Panc1 (cell line): Measurements from ENCODE around the gene BBS7. TPM values are rescaled to one million over a fixed set of nuclear protein-coding genes. Genes with fewer than 3 reads are reported as not detected.

Experiments used
- ATAC-seq: fragments of 200-7000 bp; cut with Tn5 transposase; 2 replicates; pipeline ENCODE4 v1.9.1; 2020; ENCODE audit warnings: mild to moderate bottlenecking, moderate library complexity
- BruUV-seq: library from RNA; stranded (reverse); fragments of 400-500 nt; replicated peaks from 2 replicates; lab custom pipeline; 2021; lab: Mats Ljungman, UMichigan
- CTCF ChIA-PET: fragments of 300-600 bp; sonication (Branson Sonifier 250); formaldehyde crosslinking; loops from one replicate; lab custom pipeline; 2022; ENCODE audit warnings: antibody characterized with exemption; lab: Charles Lee
- POLR2A ChIA-PET: fragments of 300-600 bp; sonication (Branson Sonifier 250); formaldehyde crosslinking; loops from one replicate; lab custom pipeline; 2022; ENCODE audit warnings: antibody characterized with exemption; lab: Charles Lee
- DNase-seq: peaks from one replicate; pipeline ENCODE4 v3.0.0-alpha.2; 2010; ENCODE audit warnings: low read depth, low spot score
- H3K27ac ChIP-seq: 2 replicates; pipeline ENCODE4 v1.5.1; 2011; ENCODE audit warnings: mild to moderate bottlenecking, low read length, inconsistent platforms
- H3K27me3 ChIP-seq: fragments of 200-500 bp; sonication (Bioruptor generic); 2 replicates; pipeline ENCODE4 v1.6.0; 2014; ENCODE audit warnings: low read length, inconsistent platforms; ENCODE audit not compliant: control insufficient read depth, insufficient read depth
- H3K36me3 ChIP-seq: fragments of 200-500 bp; sonication (Bioruptor generic); 2 replicates; pipeline ENCODE4 v1.5.1; 2014; ENCODE audit warnings: inconsistent platforms, mild to moderate bottlenecking, low read length, moderate library complexity; ENCODE audit not compliant: control insufficient read depth, insufficient read depth
- H3K4me1 ChIP-seq: 2 replicates; pipeline ENCODE4 v1.5.1; 2011; ENCODE audit warnings: inconsistent platforms, mild to moderate bottlenecking, low read length, moderate library complexity; ENCODE audit not compliant: control insufficient read depth, insufficient read depth
- H3K4me3 ChIP-seq, 2 experiments: 2 replicates each; pipeline ENCODE4 v1.5.1; 2011 to 2012; ENCODE audit warnings: low read depth in 2 of 2, low read length in 2 of 2, mild to moderate bottlenecking in 2 of 2, inconsistent platforms in 1 of 2, moderate library complexity in 1 of 2
- H3K9me3 ChIP-seq: fragments of 200-500 bp; sonication (Bioruptor generic); 2 replicates; pipeline ENCODE4 v1.5.1; 2014; ENCODE audit warnings: low read depth, mild to moderate bottlenecking, inconsistent platforms, low read length, moderate library complexity; ENCODE audit not compliant: control insufficient read depth, insufficient read depth
- POLR2AphosphoS5 ChIP-seq: IDR thresholded peaks from 2 replicates; pipeline ENCODE4 v1.6.1; 2012; ENCODE audit warnings: mild to moderate bottlenecking, low read depth, low read length, moderate library complexity
- REST ChIP-seq, 2 experiments: IDR thresholded peaks; 2 replicates each; pipeline ENCODE4 v1.6.1; 2011 to 2012; ENCODE audit warnings: low read depth in 2 of 2, control low read depth in 1 of 2, low read length in 1 of 2, mild to moderate bottlenecking in 1 of 2, moderate library complexity in 1 of 2; ENCODE audit not compliant: insufficient read depth in 1 of 2
- SIN3A ChIP-seq: IDR thresholded peaks from 2 replicates; pipeline ENCODE4 v1.6.1; 2012; ENCODE audit warnings: low read depth, mild to moderate bottlenecking, low read length, moderate library complexity, borderline replicate concordance; ENCODE audit not compliant: insufficient read depth
- TCF7L2 ChIP-seq: IDR thresholded peaks from 2 replicates; pipeline ENCODE4 v1.6.1; 2011; ENCODE audit warnings: mild to moderate bottlenecking, low read depth, low read length, inconsistent platforms
- in situ Hi-C: cut with HindIII; loops from 2 replicates; pipeline ENCODE4 v1.10.0; 2016; ENCODE audit warnings: low sequenced_read_pairs, low pct_unique_long_range_greater_than_20kb
- intact Hi-C: fragments of 100-400 bp; cut with micrococcal nuclease; formaldehyde crosslinking; loops from one replicate; pipeline ENCODE4 v1.10.0; 2022; ENCODE audit not compliant: unreplicated experiment
- total RNA-seq: library from RNA; stranded (reverse); gene quantifications from one replicate; pipeline ENCODE4 v1.2.1, GENCODE V29; 2021; ENCODE audit not compliant: unreplicated experiment
- TF ChIP-seq, protein P1 (sequence below): fragments of 450-650 bp; IDR thresholded peaks from 2 replicates; pipeline ENCODE4 v1.5.1; 2017; ENCODE audit warnings: mild to moderate bottlenecking

The BBS7 gene
- total RNA-seq, 1 experiment from 2014 or later: 9.1 TPM

DNA sequence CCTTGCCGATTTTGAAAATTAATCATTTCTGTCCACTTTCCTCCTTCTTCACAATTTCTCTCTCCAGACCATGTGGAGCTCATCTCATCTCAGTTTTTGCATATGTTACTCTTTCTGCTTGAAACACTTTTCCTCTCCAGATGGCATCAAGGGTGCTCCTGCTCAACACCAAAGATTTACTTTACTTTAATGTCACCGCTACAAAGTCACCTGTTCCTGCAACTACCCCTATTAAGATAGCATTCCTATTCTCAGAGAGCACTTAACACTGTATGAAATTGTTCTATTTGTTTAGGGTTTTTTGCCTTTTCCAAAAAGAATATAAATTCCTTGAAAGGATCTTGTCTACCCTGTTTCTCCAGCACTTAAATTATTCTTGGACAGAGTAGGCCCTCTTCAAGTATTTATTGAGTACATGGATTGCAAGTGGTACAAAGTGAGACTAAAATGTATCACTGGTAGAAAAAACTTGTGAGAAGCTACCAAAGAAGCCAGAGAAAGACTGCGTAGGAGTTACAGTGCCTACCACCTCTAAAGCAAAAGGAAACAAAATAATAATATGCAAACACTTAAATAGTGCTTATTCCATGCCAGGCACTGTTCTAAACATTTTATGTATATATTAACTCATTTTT lies 70.3 kb downstream of the BBS7 start:
- ATAC-seq (no peak), DNase-seq (no peak)
- Histone ChIP-seq H3K27me3 (no peaks in the 10 kb centered on the region), H3K4me3 (peak overlapping the region in 1 of 2 experiments; percentile 71; a peak in 1 of 4 replicates), H3K36me3 (peaks cover 12% of the 10 kb centered on the region), H3K9me3 (no peaks in the 10 kb centered on the region), H3K27ac (peak overlapping the region; percentile 98), H3K4me1 (no peaks in the 10 kb centered on the region; the same call in 1 of the 2 replicates)
- in situ Hi-C loops: no loop called here
- TF ChIP-seq POLR2AphosphoS5 (no peak), SIN3A (no peak), REST (IDR thresholded peaks at IDR 0.05; ENCODE audit: insufficient read depth in 1 of 2, low read depth in 2 of 2, low read length in 1 of 2) (no peak), TCF7L2 (no peak)
- TF ChIP-seq, protein P1, sequence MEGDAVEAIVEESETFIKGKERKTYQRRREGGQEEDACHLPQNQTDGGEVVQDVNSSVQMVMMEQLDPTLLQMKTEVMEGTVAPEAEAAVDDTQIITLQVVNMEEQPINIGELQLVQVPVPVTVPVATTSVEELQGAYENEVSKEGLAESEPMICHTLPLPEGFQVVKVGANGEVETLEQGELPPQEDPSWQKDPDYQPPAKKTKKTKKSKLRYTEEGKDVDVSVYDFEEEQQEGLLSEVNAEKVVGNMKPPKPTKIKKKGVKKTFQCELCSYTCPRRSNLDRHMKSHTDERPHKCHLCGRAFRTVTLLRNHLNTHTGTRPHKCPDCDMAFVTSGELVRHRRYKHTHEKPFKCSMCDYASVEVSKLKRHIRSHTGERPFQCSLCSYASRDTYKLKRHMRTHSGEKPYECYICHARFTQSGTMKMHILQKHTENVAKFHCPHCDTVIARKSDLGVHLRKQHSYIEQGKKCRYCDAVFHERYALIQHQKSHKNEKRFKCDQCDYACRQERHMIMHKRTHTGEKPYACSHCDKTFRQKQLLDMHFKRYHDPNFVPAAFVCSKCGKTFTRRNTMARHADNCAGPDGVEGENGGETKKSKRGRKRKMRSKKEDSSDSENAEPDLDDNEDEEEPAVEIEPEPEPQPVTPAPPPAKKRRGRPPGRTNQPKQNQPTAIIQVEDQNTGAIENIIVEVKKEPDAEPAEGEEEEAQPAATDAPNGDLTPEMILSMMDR: no peak
- intact Hi-C loops: no loop called here
- BruUV-seq: no TSS peak
- CTCF ChIA-PET: interaction anchor here (0.6 kb wide), 1 partner anchor 143 kb away, joined by 6 read pairs; no protein-coding TSS in a partner anchor
- POLR2A ChIA-PET: no interaction called here

GRCh38 chr4:121799208-121799823 lies 71.0 kb downstream of the BBS7 start:
- in situ Hi-C loops (no loop called here), intact Hi-C loops (no loop called here)
- no peak for TF ChIP-seq TCF7L2
- TF ChIP-seq SIN3A: no peak
- TF ChIP-seq POLR2AphosphoS5: no peak
- TF ChIP-seq, protein P1: no peak
- no peak for TF ChIP-seq REST (IDR thresholded peaks at IDR 0.05; ENCODE audit: insufficient read depth in 1 of 2, low read depth in 2 of 2, low read length in 1 of 2)
- no peak overlapping the region for H3K4me3 ChIP-seq
- H3K36me3 ChIP-seq: peaks cover 7% of the 10 kb centered on the region
- no peaks in the 10 kb centered on the region for H3K9me3 ChIP-seq
- CTCF ChIA-PET: no interaction called here
- no peak for DNase-seq
- no peak for ATAC-seq
- BruUV-seq: no TSS peak
- no peak overlapping the region; the same call in 1 of the 2 replicates for H3K27ac ChIP-seq
- no peaks in the 10 kb centered on the region for H3K27me3 ChIP-seq
- POLR2A ChIA-PET: no interaction called here
- no peaks in the 10 kb centered on the region; the same call in 1 of the 2 replicates for H3K4me1 ChIP-seq
